Measurements from ENCODE around the gene MARCHF4. TPM values are rescaled to one million over a fixed set of nuclear protein-coding genes. Genes with fewer than 3 reads are reported as not detected.

The MARCHF4 gene
- total RNA-seq, 1 donor from 2014 or later, result 0.15 TPM

DNA sequence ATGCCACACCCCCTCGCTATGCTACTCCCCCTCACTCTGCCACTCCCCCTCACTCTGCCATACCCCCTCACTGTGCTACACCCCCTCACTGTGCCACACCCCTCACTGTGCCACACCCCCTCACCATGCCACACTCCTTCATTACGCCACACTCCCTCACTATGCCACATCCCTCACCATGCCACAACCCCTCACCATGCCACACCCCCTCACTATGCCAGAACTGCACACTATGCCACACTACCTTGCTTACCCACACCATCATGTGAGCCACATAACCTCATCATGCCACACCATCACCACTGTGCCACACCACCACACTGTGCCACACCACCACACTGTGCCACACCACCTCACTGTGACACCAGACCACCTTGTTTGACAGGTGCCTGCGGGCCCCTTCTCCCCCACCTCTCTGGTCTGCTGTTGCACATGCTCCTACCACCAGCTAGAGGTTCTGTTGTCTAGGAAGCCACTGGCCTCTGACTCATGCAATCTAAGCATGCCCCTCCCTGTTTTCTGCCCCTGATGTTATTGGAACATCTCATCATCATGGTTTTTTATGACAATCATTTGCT lies 22.0 kb downstream of the MARCHF4 start:
- peak; percentile 42 for DNase-seq (ENCODE audit: low read depth)

DNA sequence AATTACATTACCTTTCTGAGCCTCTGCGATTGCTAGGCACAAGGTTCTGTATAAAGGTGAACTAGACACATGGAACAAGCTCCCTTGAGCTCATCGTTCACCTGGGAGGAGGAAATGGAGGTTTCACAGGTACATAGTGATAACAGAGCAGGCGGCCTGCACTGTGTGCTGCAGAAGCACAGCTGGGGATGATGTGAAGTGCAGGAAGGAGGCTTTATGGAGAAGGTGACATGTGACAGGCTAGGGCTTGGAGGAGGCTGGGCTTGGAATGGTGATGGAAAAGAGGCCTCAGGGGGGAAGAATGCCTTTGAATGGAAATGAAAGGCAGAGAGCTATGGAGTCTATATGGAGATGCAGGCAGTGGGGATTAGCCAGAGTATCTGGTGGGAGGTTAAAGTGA lies 22.9 kb downstream of the MARCHF4 start:
- no peak for DNase-seq (ENCODE audit: low read depth)

DNA sequence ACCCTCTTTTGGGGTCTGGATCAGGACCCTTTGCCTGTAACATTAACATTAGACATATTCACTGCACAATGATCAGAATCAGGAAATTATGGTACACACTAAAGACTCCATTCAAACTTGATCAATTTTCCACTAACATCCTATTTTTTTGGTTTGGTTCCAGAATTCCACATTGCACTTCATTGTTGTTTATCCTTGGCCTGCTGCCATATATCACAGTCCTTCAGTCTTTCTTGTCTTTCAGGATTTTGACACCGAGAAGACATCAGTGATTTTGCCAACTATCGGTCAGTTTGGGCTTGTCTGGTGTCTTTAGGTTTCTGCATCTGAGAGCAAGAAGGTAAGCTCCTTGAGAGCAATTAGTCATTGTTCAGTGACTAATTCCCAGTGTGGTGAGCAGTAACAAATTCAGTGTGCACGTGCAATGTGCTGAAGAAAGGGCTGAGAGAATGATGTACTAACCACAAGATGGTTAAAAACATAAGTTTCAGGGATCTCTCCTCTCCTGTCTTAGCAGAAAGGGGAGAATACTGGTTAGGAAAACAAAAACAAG lies 23.5 kb downstream of the MARCHF4 start:
- peak; percentile 85 for DNase-seq (ENCODE audit: low read depth)

- no peak for DNase-seq (ENCODE audit: low read depth)
These were observed 25.5 kb downstream of the MARCHF4 start for GRCh38 chr2:216346781-216347180.

DNA sequence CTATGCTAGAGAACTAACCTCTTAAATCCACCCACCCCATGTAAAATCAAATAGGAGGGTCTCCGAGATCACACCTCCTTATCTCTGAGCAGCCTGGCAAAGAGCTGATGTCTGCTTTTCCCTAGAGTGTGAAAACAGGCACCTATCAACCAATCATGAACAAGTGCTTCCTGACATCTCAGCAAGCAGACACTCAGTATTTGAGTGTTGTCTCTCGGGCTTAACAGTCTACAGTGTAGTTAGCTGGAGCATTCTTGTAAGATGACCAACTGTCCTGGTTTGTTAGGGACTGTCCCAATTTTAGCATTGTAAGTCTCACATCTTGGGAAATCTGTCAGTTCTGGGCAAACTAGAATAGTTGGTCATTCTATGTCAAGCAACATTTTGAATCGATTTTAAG lies 26.4 kb downstream of the MARCHF4 start:
- DNase-seq (ENCODE audit: low read depth), result no peak

- DNase-seq (ENCODE audit: low read depth), result no peak
These were observed 27.4 kb downstream of the MARCHF4 start for GRCh38 chr2:216344950-216345300.

DNA sequence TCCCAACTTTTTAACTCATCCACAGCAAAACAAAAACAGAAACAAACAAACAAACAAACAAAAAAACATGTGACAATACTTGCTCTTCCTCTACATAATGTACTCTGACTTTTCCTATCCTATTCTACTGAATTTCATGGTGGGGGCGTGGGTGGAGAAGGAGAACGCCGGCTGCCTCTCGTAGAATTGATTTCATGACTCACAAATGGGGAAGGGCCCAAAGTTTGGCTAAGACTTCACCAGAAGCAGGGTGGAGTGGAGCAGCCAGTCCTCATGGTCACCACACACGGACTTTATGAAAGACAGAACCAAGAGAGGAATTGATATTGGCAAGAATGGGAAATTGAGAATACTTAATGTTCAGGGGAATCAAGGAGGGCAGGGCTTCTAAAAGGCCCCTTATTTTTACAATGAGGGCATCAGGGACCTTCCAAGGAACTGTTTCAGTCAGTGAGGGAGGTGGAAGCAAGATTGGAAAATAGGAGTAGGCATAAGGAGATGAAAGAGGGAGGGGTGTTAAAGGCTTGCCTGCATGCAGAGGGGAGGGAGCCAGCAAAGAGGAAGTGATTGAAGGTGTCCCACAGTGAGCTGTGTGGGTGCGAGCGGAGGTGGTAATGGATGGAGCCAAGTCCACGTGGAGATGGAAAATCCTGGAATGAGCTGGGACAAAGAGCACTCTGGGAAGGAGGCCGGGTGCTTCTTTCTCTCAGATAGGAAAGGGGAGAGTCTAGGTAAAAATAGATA lies 27.9 kb downstream of the MARCHF4 start:
- no peak for DNase-seq (ENCODE audit: low read depth)

DNA sequence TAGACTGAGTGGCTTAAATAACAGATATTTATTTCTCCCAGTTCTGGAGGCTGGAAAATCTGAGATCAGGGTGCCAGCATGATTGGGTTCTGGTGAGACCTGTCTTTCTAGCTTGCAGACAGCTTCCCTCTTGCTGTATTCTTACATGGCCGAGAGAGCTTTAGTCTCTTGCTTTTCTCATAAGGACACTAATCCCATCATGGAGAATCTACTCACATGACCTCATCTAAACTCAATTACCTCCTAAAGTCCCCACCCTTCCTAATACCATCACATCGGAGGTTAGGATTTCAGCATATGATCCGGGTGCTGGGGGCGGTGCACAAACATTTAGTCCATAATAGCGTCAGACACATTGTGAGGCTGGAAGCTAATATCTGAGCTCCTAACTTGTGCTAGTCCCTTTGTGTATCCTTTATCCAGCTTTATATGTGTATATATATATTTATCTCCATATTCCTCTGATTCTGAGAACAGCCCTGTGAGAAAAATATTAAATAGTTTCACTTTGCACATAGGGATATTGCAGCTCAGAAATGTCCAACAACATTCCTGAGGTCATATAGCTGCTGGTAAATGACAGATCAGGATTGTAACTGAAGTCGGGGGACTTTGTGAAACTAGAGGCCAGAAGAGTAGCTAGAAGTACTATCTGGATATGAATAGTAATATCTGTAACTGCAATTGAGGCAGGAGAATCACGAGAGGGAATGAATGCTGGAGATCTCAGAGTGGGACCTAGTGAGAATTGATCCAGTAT lies 28.9 kb downstream of the MARCHF4 start:
- DNase-seq (ENCODE audit: low read depth), result no peak

GRCh38 chr2:216341121-216341520 lies 31.2 kb downstream of the MARCHF4 start:
- no peak for DNase-seq (ENCODE audit: low read depth)

GRCh38 chr2:216340280-216340631 lies 32.0 kb downstream of the MARCHF4 start:
- DNase-seq (ENCODE audit: low read depth), result no peak

DNA sequence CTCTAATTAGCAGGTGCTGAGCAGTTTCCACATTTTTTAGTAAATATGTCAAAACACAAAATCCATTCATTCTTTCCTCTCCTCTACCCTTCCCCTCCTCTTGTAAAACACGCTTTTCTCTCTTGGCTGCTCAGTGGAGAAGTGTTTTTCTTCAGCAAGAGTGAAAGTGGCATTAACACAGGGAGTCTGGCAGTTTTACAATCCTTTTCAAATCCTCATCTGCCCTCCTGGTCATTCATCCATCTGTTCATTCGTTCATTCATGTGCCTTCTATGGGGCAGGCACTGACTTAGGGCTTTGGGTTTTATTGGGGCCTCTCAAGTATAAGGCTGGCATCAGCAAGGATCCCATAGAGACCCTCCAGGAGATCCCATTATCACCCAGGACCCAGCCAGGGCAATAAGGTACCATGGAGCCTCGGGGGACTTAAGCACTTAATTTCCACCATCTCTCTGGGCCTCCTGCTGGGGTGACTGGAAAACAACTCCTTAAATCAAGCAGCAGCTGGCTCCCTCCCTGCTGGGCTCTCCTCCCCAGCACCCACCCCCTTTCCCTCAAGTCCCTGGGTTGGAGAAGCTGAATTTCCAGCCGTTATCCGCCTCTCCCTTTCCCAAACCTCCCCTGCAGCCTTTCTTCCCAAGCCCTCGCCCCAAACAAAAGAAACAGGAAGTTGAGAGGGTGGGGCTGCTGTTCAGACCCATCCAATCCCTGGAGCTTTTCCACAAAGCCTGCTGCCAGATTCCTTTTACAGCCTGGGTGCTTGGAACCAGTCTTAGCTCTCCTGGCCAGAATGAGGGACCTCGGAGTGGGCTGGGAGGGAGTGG lies 32.6 kb downstream of the MARCHF4 start:
- no peak for DNase-seq (ENCODE audit: low read depth)

DNA sequence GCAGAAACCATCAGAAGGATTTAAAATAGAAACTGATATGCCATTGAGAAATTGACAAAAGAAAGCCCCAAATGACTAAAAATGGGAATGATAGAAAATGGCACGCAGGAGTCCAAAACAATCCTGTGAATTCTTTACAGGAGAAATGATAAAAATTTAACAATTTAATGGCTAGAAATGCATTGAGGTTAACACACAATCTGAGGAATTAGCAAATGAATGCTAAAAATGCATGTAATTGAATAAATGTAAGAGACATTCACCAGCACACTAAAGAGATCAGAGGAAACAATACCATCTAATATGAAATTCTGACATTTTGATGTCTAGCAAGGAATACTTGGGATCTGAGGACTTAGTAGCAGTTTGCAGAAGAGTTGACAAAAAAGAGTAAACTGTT lies 37.0 kb downstream of the MARCHF4 start:
- no peak for DNase-seq (ENCODE audit: low read depth)

GRCh38 chr2:216328347-216328746 lies 43.9 kb downstream of the MARCHF4 start:
- DNase-seq (ENCODE audit: low read depth), result no peak

DNA sequence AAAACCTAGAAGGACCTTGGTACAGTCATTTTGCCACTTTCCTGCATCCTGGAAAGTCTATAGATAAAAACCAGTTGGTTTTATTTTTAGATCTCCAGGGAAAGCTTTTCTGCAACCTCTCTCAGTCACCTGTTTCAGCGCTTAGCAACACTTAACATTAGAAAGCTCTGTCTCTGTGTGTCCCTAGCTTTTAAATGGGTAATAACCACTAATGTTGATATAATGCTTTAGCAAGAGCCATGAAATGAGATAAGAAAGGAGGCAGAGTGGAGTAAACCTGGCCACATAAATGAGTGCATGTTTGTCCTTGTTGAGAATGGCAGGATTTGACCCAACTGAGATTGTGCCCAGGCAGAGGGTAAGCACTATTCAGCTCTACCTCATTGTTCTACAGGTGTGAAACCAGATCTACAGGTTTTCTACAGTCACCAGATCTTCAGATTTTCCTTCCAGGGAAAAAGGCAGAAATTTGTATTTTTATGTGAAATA lies 44.8 kb downstream of the MARCHF4 start:
- no peak for DNase-seq (ENCODE audit: low read depth)

Other genes starting within 250 kb of the MARCHF4 start
- 17.9 and 25.5 TPM in 2 replicates for gene SMARCAL1, start 40.0 kb upstream of the MARCHF4 start, total RNA-seq
- gene RPL37A, start 126.4 kb upstream of the MARCHF4 start, total RNA-seq, result 749 and 1,158 TPM in 2 replicates

Measured in renal cortical epithelial cell (primary cell).